Fibroblast of lung (primary cell): ENCODE data around the gene MRPS2.

Experiments used
- CTCF ChIP-seq, 2 donors: IDR thresholded peaks in 1 of 2; conservative IDR thresholded peaks in 1 of 2; 1 replicate in 1 of 2; 2 replicates in 1 of 2; pipeline ENCODE4 v1.5.1; 2011 to 2012; ENCODE audit warnings: low read length in 2 of 2, control low read depth in 1 of 2, inconsistent platforms in 1 of 2, low read depth in 1 of 2, mild to moderate bottlenecking in 1 of 2
- EZH2 ChIP-seq: IDR thresholded peaks from 2 replicates; pipeline ENCODE4 v1.5.1; 2012; ENCODE audit warnings: low read length, control low read depth, mild to moderate bottlenecking; ENCODE audit errors: missing control alignments

- TF ChIP-seq EZH2 (no peak), CTCF (conservative IDR thresholded peaks at IDR 0.05 in 1 of 2, IDR thresholded peaks at IDR 0.05 in 1 of 2; ENCODE audit: low read depth in 1 of 2, low read length in 2 of 2) (no peak)
Observed at GRCh38 chr9:135502168-135502872, 1.8 kb downstream of the MRPS2 start.
